CD14-positive monocyte (primary cell): ENCODE measurements around the gene POM121L12. TPM values are rescaled to one million over a fixed set of nuclear protein-coding genes. Genes with fewer than 3 reads are reported as not detected.

Experiments
- DNase-seq, 3 donors: peaks; one replicate each; pipeline ENCODE4 v3.0.0-alpha.2; 2011 to 2022
- H2AFZ ChIP-seq: 2 replicates; pipeline ENCODE4 v1.6.0; 2012; ENCODE audit warnings: mild to moderate bottlenecking, low read depth, low read length, inconsistent platforms; ENCODE audit not compliant: insufficient read depth, poor library complexity, severe bottlenecking
- H3K27ac ChIP-seq, 2 donors: 1 replicate in 1 of 2; 2 replicates in 1 of 2; pipeline ENCODE4 v1.5.1; 2012 to 2013; ENCODE audit warnings: low read length in 2 of 2, control low read depth in 1 of 2, inconsistent platforms in 1 of 2, low read depth in 1 of 2, mild to moderate bottlenecking in 1 of 2
- H3K27me3 ChIP-seq, 2 donors: one replicate each; pipeline versions ENCODE4 v1.6.0 to v1.6.1; 2011 to 2013; ENCODE audit warnings: low read length in 2 of 2; ENCODE audit not compliant: control insufficient read depth in 2 of 2, insufficient read depth in 2 of 2
- H3K36me3 ChIP-seq, 2 donors: replicated peaks in 1 of 2; 1 replicate in 1 of 2; 2 replicates in 1 of 2; pipeline versions ENCODE4 v1.5.1 to v1.6.1; 2012 to 2013; ENCODE audit warnings: low read length in 2 of 2, control low read depth in 1 of 2, inconsistent platforms in 1 of 2, mild to moderate bottlenecking in 1 of 2; ENCODE audit not compliant: insufficient read depth in 2 of 2, control insufficient read depth in 1 of 2
- H3K4me1 ChIP-seq, 2 donors: 1 replicate in 1 of 2; 2 replicates in 1 of 2; pipeline versions ENCODE4 v1.5.1 to v1.6.1; 2012 to 2013; ENCODE audit warnings: low read length in 2 of 2, control low read depth in 1 of 2, inconsistent platforms in 1 of 2, mild to moderate bottlenecking in 1 of 2, moderate library complexity in 1 of 2; ENCODE audit not compliant: insufficient read depth in 2 of 2, control insufficient read depth in 1 of 2
- H3K4me2 ChIP-seq: replicated peaks from 2 replicates; pipeline ENCODE3; 2012; ENCODE audit warnings: low read length, moderate library complexity, mild to moderate bottlenecking; ENCODE audit not compliant: poor library complexity, severe bottlenecking; ENCODE audit errors: extremely low read depth
- H3K4me3 ChIP-seq, 3 experiments: fragments of 200-600 bp in 1 of 3; sonication (generic) in 1 of 3; replicated peaks in 1 of 3; 1 replicate in 2 of 3; 2 replicates in 1 of 3; pipeline ENCODE4 v1.5.1; 2011 to 2013; ENCODE audit warnings: low read length in 3 of 3, mild to moderate bottlenecking in 3 of 3, control low read depth in 2 of 3, low read depth in 2 of 3, inconsistent platforms in 1 of 3, moderate library complexity in 1 of 3
- H3K79me2 ChIP-seq: 2 replicates; pipeline ENCODE4 v1.6.0; 2012; ENCODE audit warnings: mild to moderate bottlenecking, control low read depth, inconsistent platforms, low read length, moderate library complexity; ENCODE audit not compliant: insufficient read depth
- H3K9ac ChIP-seq: 2 replicates; pipeline ENCODE4 v1.6.0; 2017; ENCODE audit warnings: low read length, mild to moderate bottlenecking; ENCODE audit not compliant: insufficient read depth, poor library complexity, severe bottlenecking
- H3K9me3 ChIP-seq, 2 donors: replicated peaks in 1 of 2; 1 replicate in 1 of 2; 2 replicates in 1 of 2; pipeline versions ENCODE4 v1.5.1 to v1.6.1; 2012 to 2013; ENCODE audit warnings: low read length in 2 of 2, control low read depth in 1 of 2; ENCODE audit not compliant: control insufficient read depth in 1 of 2, insufficient read depth in 1 of 2
- H4K20me1 ChIP-seq: 2 replicates; pipeline ENCODE4 v1.6.0; 2012; ENCODE audit warnings: mild to moderate bottlenecking, low read length, control low read depth, moderate library complexity; ENCODE audit not compliant: insufficient read depth
- H3K27ac Mint-ChIP-seq, 7 donors: one replicate each; pipeline ENCODE4 v1.8.0; 2020; ENCODE audit warnings: mild to moderate bottlenecking in 7 of 7, mixed read lengths in 7 of 7, moderate library complexity in 6 of 7, inconsistent platforms in 2 of 7
- H3K27me3 Mint-ChIP-seq, 3 donors: one replicate each; pipeline ENCODE4 v1.8.0; 2021 to 2022; ENCODE audit warnings: low read depth in 3 of 3, mild to moderate bottlenecking in 3 of 3, mixed read lengths in 3 of 3, moderate library complexity in 3 of 3, inconsistent platforms in 1 of 3
- H3K36me3 Mint-ChIP-seq, 2 donors: one replicate each; pipeline ENCODE4 v1.8.0; 2020; ENCODE audit warnings: mixed read lengths in 2 of 2, inconsistent platforms in 1 of 2, mild to moderate bottlenecking in 1 of 2
- H3K4me1 Mint-ChIP-seq: one replicate; pipeline ENCODE4 v1.8.0; 2020; ENCODE audit warnings: mild to moderate bottlenecking, mixed read lengths
- H3K4me3 Mint-ChIP-seq, 2 donors: one replicate each; pipeline ENCODE4 v1.8.0; 2020; ENCODE audit warnings: mild to moderate bottlenecking in 2 of 2, mixed read lengths in 2 of 2, moderate library complexity in 1 of 2
- H3K9me3 Mint-ChIP-seq, 7 donors: one replicate each; pipeline ENCODE4 v1.8.0; 2020 to 2022; ENCODE audit warnings: mixed read lengths in 7 of 7, mild to moderate bottlenecking in 6 of 7, moderate library complexity in 6 of 7, inconsistent platforms in 2 of 7
- CTCF ChIP-seq: fragments of 200-600 bp; IDR thresholded peaks from one replicate; pipeline ENCODE4 v1.8.0; 2022; ENCODE audit warnings: antibody characterized with exemption, mild to moderate bottlenecking
- WGBS: methylation state at CpG from one replicate; pipeline ENCODE4 v1.1.5; 2013; ENCODE audit warnings: missing lambda C conversion rate; ENCODE audit not compliant: insufficient coverage; 5-methylcytosine and 5-hydroxymethylcytosine counted together
- intact Hi-C, 2 donors: fragments of 100-400 bp; cut with micrococcal nuclease; formaldehyde crosslinking; loops; one replicate each; pipeline versions ENCODE4 v1.15.0 to v1.15.1; 2023
- polyA plus RNA-seq, 3 donors: library from polyadenylated mRNA; depleted of rRNA in 1 of 3; unstranded in 2 of 3; stranded (reverse) in 1 of 3; fragments of 300-500 nt in 2 of 3; fragments of >200 nt in 1 of 3; fragmentation: Illumina TruSeq in 2 of 3; gene quantifications; 1 replicate in 2 of 3; 2 replicates in 1 of 3; pipeline ENCODE4 v1.2.3, GENCODE V29; 2012 to 2021

Gene POM121L12
- polyA plus RNA-seq, 3 donors: not detected

DNA sequence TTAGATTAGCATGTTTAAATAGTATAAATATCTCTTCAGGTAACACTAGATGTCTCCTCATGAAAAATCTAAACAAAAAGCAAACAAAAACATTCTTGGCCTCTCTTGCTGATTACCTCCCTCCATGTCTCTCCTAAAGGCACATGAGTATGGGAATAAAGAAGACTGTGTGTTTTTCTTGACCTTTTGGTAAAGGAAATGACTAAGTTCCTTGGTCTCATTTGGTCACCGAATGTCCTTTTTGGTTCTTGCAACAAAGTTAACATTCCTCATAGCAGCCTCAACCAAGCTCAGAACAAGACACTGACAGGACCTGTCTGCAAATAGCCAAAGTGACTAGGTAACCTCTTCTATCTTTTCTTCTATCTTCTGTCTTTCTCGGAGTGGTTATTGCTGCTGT is 35.5 kb downstream of the POM121L12 start:
- no peak overlapping the region for H3K4me2 ChIP-seq
- H3K4me1 ChIP-seq: no peaks in the 10 kb centered on the region
- no peak overlapping the region for H3K9ac ChIP-seq
- peaks cover 0 to 12% (median 1%) of the 10 kb centered on the region in 7 donors for H3K9me3 Mint-ChIP-seq
- no peaks in the 10 kb centered on the region for H4K20me1 ChIP-seq
- H3K27ac Mint-ChIP-seq: no peak overlapping the region
- no peaks in the 10 kb centered on the region for H3K27me3 Mint-ChIP-seq
- H3K27ac ChIP-seq: no peak overlapping the region
- H3K9me3 ChIP-seq: peaks cover 7 to 17% of the 10 kb centered on the region in 2 donors
- WGBS: 75% methylated on average over 2 of the region's 2 CpGs
- no peak overlapping the region for H2AFZ ChIP-seq
- H3K4me3 Mint-ChIP-seq: no peak overlapping the region
- H3K36me3 Mint-ChIP-seq: no peaks in the 10 kb centered on the region
- intact Hi-C loops: no loop called here
- no peaks in the 10 kb centered on the region for H3K79me2 ChIP-seq
- DNase-seq: no peak
- no peaks in the 10 kb centered on the region for H3K4me1 Mint-ChIP-seq
- no peak for TF ChIP-seq CTCF
- no peak overlapping the region for H3K4me3 ChIP-seq
- H3K36me3 ChIP-seq: no peaks in the 10 kb centered on the region
- no peaks in the 10 kb centered on the region for H3K27me3 ChIP-seq
